HepG2 (cell line): ENCODE data around the gene PPOX.
A peak's percentile ranks its signal among the peaks of the same experiment; 100 is the strongest.

ENCODE experiments used
- ARNTL ChIP-seq: sonication (generic); formaldehyde crosslinking; IDR thresholded peaks from 2 replicates; pipeline ENCODE4 v1.4.0; 2020; ENCODE audit warnings: mild to moderate bottlenecking, missing genetic modification reagents
- CEBPZ ChIP-seq: IDR thresholded peaks from 2 replicates; pipeline ENCODE4 v1.6.1; 2012; ENCODE audit warnings: low read length, improper control_type of control experiment
- CTCF ChIP-seq: sonication (generic); formaldehyde crosslinking; IDR thresholded peaks from 2 replicates; pipeline ENCODE4 v1.5.0; 2020; ENCODE audit warnings: mild to moderate bottlenecking, missing genetic modification reagents, moderate library complexity
- DMAP1 ChIP-seq: IDR thresholded peaks from 2 replicates; pipeline ENCODE4 v1.6.1; 2016
- E2F5 ChIP-seq: sonication (generic); formaldehyde crosslinking; conservative IDR thresholded peaks from 2 replicates; pipeline ENCODE4 v1.4.0; 2020; ENCODE audit warnings: missing genetic modification reagents
- FOXP1 ChIP-seq, 2 experiments: fragments of 450-650 bp in 1 of 2; IDR thresholded peaks; 2 replicates each; pipeline ENCODE4 v1.6.1; 2017 to 2018; ENCODE audit warnings: antibody characterized with exemption in 1 of 2
- IRF2 ChIP-seq: IDR thresholded peaks from 2 replicates; pipeline ENCODE4 v1.6.1; 2018; ENCODE audit warnings: missing genetic modification reagents, missing compliant biosample characterization
- POLR2A ChIP-seq, 2 experiments: IDR thresholded peaks; 2 replicates each; pipeline ENCODE4 v1.6.1; 2011; ENCODE audit warnings: low read depth in 2 of 2, low read length in 2 of 2, mild to moderate bottlenecking in 1 of 2, moderate library complexity in 1 of 2; ENCODE audit not compliant: insufficient read depth in 1 of 2
- RAD21 ChIP-seq: fragments of 450-650 bp; formaldehyde crosslinking; IDR thresholded peaks from 2 replicates; pipeline ENCODE4 v1.5.0; 2020; ENCODE audit warnings: mild to moderate bottlenecking
- SMARCC2 ChIP-seq: fragments of 450-650 bp; IDR thresholded peaks from 2 replicates; pipeline ENCODE4 v1.6.1; 2017; ENCODE audit warnings: antibody characterized with exemption, mild to moderate bottlenecking
- TP53 ChIP-seq: sonication (generic); formaldehyde crosslinking; conservative IDR thresholded peaks from 2 replicates; pipeline ENCODE4 v1.4.0; 2020; ENCODE audit warnings: missing genetic modification reagents
- UBTF ChIP-seq: sonication (generic); formaldehyde crosslinking; IDR thresholded peaks from 2 replicates; pipeline ENCODE4 v1.4.0; 2020; ENCODE audit warnings: mild to moderate bottlenecking, missing genetic modification reagents
- ZNF691 ChIP-seq: sonication (generic); formaldehyde crosslinking; IDR thresholded peaks from 2 replicates; pipeline ENCODE4 v1.4.0; 2020; ENCODE audit warnings: missing genetic modification reagents, low read depth, mild to moderate bottlenecking, borderline replicate concordance

- TF ChIP-seq RAD21 (CRISPR knock-in tag) (no peak), CEBPZ (no peak), IRF2 (no peak), FOXP1 (IDR thresholded peaks at IDR 0.05) (no peak), FOXP1 (CRISPR knock-in tag; IDR thresholded peaks at IDR 0.05) (no peak), ARNTL (CRISPR knock-in tag) (no peak), POLR2A (IDR thresholded peaks at IDR 0.05; ENCODE audit: insufficient read depth in 1 of 2, low read depth in 2 of 2, low read length in 2 of 2) (peak in 1 of 2 experiments; percentile 26; a peak in 1 of 4 replicates), SMARCC2 (no peak), UBTF (no peak), TP53 (no peak), E2F5 (CRISPR knock-in tag) (no peak), DMAP1 (CRISPR knock-in tag) (no peak), CTCF (CRISPR knock-in tag) (no peak), ZNF691 (CRISPR knock-in tag) (no peak)
Measured at GRCh38 chr1:161215076-161215475, 48.9 kb downstream of the PPOX start, which contains the start of gene FCER1G.
